Neutrophil (primary cell): ENCODE measurements around the gene GRIN2D.

ENCODE experiments used
- H3K27ac ChIP-seq: fragments of 200-600 bp; sonication (generic); 2 replicates; pipeline ENCODE4 v1.5.1; 2016; ENCODE audit warnings: mild to moderate bottlenecking, moderate library complexity
- H3K27me3 ChIP-seq: fragments of 200-600 bp; sonication (generic); 2 replicates; pipeline ENCODE4 v1.6.0; 2016; ENCODE audit warnings: mild to moderate bottlenecking
- H3K36me3 ChIP-seq: fragments of 200-600 bp; sonication (generic); 2 replicates; pipeline ENCODE4 v1.5.1; 2017
- H3K4me1 ChIP-seq, 2 experiments: fragments of 200-600 bp in 1 of 2; sonication (generic) in 1 of 2; 1 replicate in 1 of 2; 2 replicates in 1 of 2; pipeline versions ENCODE4 v1.5.1 to v1.6.1; 2013 to 2016; ENCODE audit warnings: low read depth in 1 of 2, low read length in 1 of 2, mild to moderate bottlenecking in 1 of 2, moderate library complexity in 1 of 2; ENCODE audit not compliant: control insufficient read depth in 1 of 2, insufficient read depth in 1 of 2
- H3K4me3 ChIP-seq, 2 experiments: fragments of 200-600 bp in 1 of 2; sonication (generic) in 1 of 2; 1 replicate in 1 of 2; 2 replicates in 1 of 2; pipeline ENCODE4 v1.5.1; 2013 to 2016; ENCODE audit warnings: low read depth in 1 of 2, low read length in 1 of 2, mild to moderate bottlenecking in 1 of 2, moderate library complexity in 1 of 2
- H3K9me3 ChIP-seq: fragments of 200-600 bp; sonication (generic); 2 replicates; pipeline ENCODE4 v1.5.1; 2016
- CTCF ChIP-seq: fragments of 200-600 bp; sonication (generic); IDR thresholded peaks from 2 replicates; pipeline ENCODE4 v1.5.1; 2016; ENCODE audit warnings: antibody characterized with exemption

GRIN2D gene

GRCh38 chr19:48417421-48417820 lies 24.0 kb downstream of the GRIN2D start:
- Histone ChIP-seq H3K36me3 (no peaks in the 10 kb centered on the region), H3K9me3 (no peaks in the 10 kb centered on the region), H3K27ac (no peak overlapping the region), H3K27me3 (peaks cover 53% of the 10 kb centered on the region), H3K4me1 (peaks cover 5 to 15% of the 10 kb centered on the region in 2 experiments), H3K4me3 (no peak overlapping the region)
- TF ChIP-seq CTCF: no peak

- H3K4me3 ChIP-seq: no peak overlapping the region
- H3K27me3 ChIP-seq: peaks cover 42% of the 10 kb centered on the region
- TF ChIP-seq CTCF: no peak
- peaks cover 5 to 15% of the 10 kb centered on the region in 2 experiments for H3K4me1 ChIP-seq
- no peak overlapping the region for H3K27ac ChIP-seq
- H3K36me3 ChIP-seq: no peaks in the 10 kb centered on the region
- H3K9me3 ChIP-seq: no peaks in the 10 kb centered on the region
Observed at GRCh38 chr19:48418317-48419064, 25.0 kb downstream of the GRIN2D start.

GRCh38 chr19:48419158-48419920 lies 25.9 kb downstream of the GRIN2D start:
- peaks cover 34% of the 10 kb centered on the region for H3K27me3 ChIP-seq
- TF ChIP-seq CTCF: no peak
- no peak overlapping the region for H3K27ac ChIP-seq
- H3K4me3 ChIP-seq: no peak overlapping the region
- H3K36me3 ChIP-seq: no peaks in the 10 kb centered on the region
- peaks cover 5 to 15% of the 10 kb centered on the region in 2 experiments for H3K4me1 ChIP-seq
- H3K9me3 ChIP-seq: no peaks in the 10 kb centered on the region

GRCh38 chr19:48421548-48421947 lies 28.1 kb downstream of the GRIN2D start:
- H3K27ac ChIP-seq: no peak overlapping the region
- no peaks in the 10 kb centered on the region for H3K36me3 ChIP-seq
- H3K27me3 ChIP-seq: peaks cover 12% of the 10 kb centered on the region
- no peak for TF ChIP-seq CTCF
- H3K4me1 ChIP-seq: peaks cover 5 to 8% of the 10 kb centered on the region in 2 experiments
- no peaks in the 10 kb centered on the region for H3K9me3 ChIP-seq
- H3K4me3 ChIP-seq: no peak overlapping the region

GRCh38 chr19:48424694-48425219 lies 31.3 kb downstream of the GRIN2D start:
- H3K4me3 ChIP-seq: no peak overlapping the region
- no peaks in the 10 kb centered on the region for H3K27me3 ChIP-seq
- H3K27ac ChIP-seq: no peak overlapping the region
- no peaks in the 10 kb centered on the region for H3K36me3 ChIP-seq
- H3K9me3 ChIP-seq: no peaks in the 10 kb centered on the region
- no peak for TF ChIP-seq CTCF
- H3K4me1 ChIP-seq: peaks cover 5 to 8% of the 10 kb centered on the region in 2 experiments
